H9 (cell line): ENCODE data around the gene ZNF680. TPM values are rescaled to one million over a fixed set of nuclear protein-coding genes. Genes with fewer than 3 reads are reported as not detected.

Experiments
- DNase-seq: peaks from one replicate; pipeline ENCODE4 v3.0.0-alpha.2; 2017
- H2AFZ ChIP-seq: one replicate; pipeline ENCODE4 v1.6.1; 2013; ENCODE audit warnings: mild to moderate bottlenecking, low read length, control low read depth, moderate library complexity
- H2AK5ac ChIP-seq: 2 replicates; pipeline ENCODE4 v1.6.1; 2013; ENCODE audit warnings: low read length, control low read depth, mixed read lengths; ENCODE audit not compliant: insufficient read length
- H2BK120ac ChIP-seq: one replicate; pipeline ENCODE4 v1.6.1; 2013; ENCODE audit warnings: low read depth, mild to moderate bottlenecking, low read length, control low read depth, inconsistent platforms; ENCODE audit not compliant: poor library complexity, severe bottlenecking
- H2BK12ac ChIP-seq: 2 replicates; pipeline ENCODE4 v1.6.1; 2013; ENCODE audit warnings: low read length, control low read depth, mixed read lengths, low read depth; ENCODE audit not compliant: insufficient read length
- H2BK15ac ChIP-seq: 2 replicates; pipeline ENCODE4 v1.6.1; 2013; ENCODE audit warnings: low read depth, low read length, control low read depth
- H2BK20ac ChIP-seq: one replicate; pipeline ENCODE4 v1.6.1; 2013; ENCODE audit warnings: low read depth, mild to moderate bottlenecking, low read length, control low read depth, inconsistent platforms; ENCODE audit not compliant: poor library complexity, severe bottlenecking
- H2BK5ac ChIP-seq: 2 replicates; pipeline ENCODE4 v1.6.1; 2013; ENCODE audit warnings: low read length, control low read depth, mixed read lengths; ENCODE audit not compliant: insufficient read length
- H3K14ac ChIP-seq: 2 replicates; pipeline ENCODE4 v1.6.1; 2013; ENCODE audit warnings: low read length, control low read depth; ENCODE audit not compliant: insufficient read depth
- H3K18ac ChIP-seq: 2 replicates; pipeline ENCODE4 v1.6.1; 2013; ENCODE audit warnings: low read depth, mild to moderate bottlenecking, mixed read lengths, low read length, control low read depth; ENCODE audit not compliant: insufficient read length
- H3K23ac ChIP-seq: 2 replicates; pipeline ENCODE4 v1.6.1; 2013; ENCODE audit warnings: low read length, control low read depth, mixed read lengths, low read depth; ENCODE audit not compliant: insufficient read length
- H3K23me2 ChIP-seq: 2 replicates; pipeline ENCODE4 v1.6.1; 2013; ENCODE audit warnings: low read depth, mild to moderate bottlenecking, mixed read lengths, low read length, control low read depth; ENCODE audit not compliant: insufficient read length, poor library complexity, severe bottlenecking
- H3K27ac ChIP-seq: 2 replicates; pipeline ENCODE4 v1.5.1; 2013; ENCODE audit warnings: low read length, control low read depth, mixed read lengths, low read depth; ENCODE audit not compliant: insufficient read length
- H3K27me3 ChIP-seq: 2 replicates; pipeline ENCODE4 v1.6.1; 2013; ENCODE audit warnings: low read length, control low read depth, inconsistent platforms; ENCODE audit not compliant: insufficient read depth
- H3K4ac ChIP-seq: 2 replicates; pipeline ENCODE4 v1.6.1; 2013; ENCODE audit warnings: low read depth, mild to moderate bottlenecking, control low read depth, inconsistent platforms, low read length, moderate library complexity
- H3K4me1 ChIP-seq: 2 replicates; pipeline ENCODE4 v1.6.1; 2013; ENCODE audit warnings: low read length, control low read depth, inconsistent platforms; ENCODE audit not compliant: insufficient read depth
- H3K4me2 ChIP-seq: 2 replicates; pipeline ENCODE4 v1.6.1; 2013; ENCODE audit warnings: low read length, control low read depth, mixed read lengths; ENCODE audit not compliant: insufficient read length, insufficient read depth
- H3K56ac ChIP-seq: 2 replicates; pipeline ENCODE4 v1.6.1; 2013; ENCODE audit warnings: low read depth, mild to moderate bottlenecking, mixed read lengths, low read length, control low read depth; ENCODE audit not compliant: insufficient read length
- H3K79me1 ChIP-seq: 2 replicates; pipeline ENCODE4 v1.6.1; 2013; ENCODE audit warnings: low read depth, mild to moderate bottlenecking, moderate library complexity, low read length, control low read depth, inconsistent platforms; ENCODE audit not compliant: insufficient read depth, poor library complexity, severe bottlenecking
- H3K79me2 ChIP-seq: 2 replicates; pipeline ENCODE4 v1.6.1; 2013; ENCODE audit warnings: low read length, control low read depth, inconsistent platforms; ENCODE audit not compliant: insufficient read depth
- H3K9ac ChIP-seq: 2 replicates; pipeline ENCODE4 v1.6.1; 2013; ENCODE audit warnings: low read length, control low read depth, mixed read lengths; ENCODE audit not compliant: insufficient read length; ENCODE audit errors: extremely low read depth
- H3K9me3 ChIP-seq: one replicate; pipeline ENCODE4 v1.6.1; 2013; ENCODE audit warnings: low read depth, low read length, inconsistent platforms; ENCODE audit not compliant: control insufficient read depth
- H3T11ph ChIP-seq: one replicate; pipeline ENCODE4 v1.6.1; 2013; ENCODE audit warnings: mild to moderate bottlenecking, low read length, control low read depth, inconsistent platforms
- H4K20me1 ChIP-seq: one replicate; pipeline ENCODE4 v1.6.1; 2013; ENCODE audit not compliant: control insufficient read depth, insufficient read length, insufficient read depth
- H4K5ac ChIP-seq: 2 replicates; pipeline ENCODE4 v1.6.1; 2013; ENCODE audit warnings: low read depth, mild to moderate bottlenecking, mixed read lengths, low read length, control low read depth; ENCODE audit not compliant: insufficient read length
- H4K8ac ChIP-seq: replicated peaks from 2 replicates; pipeline ENCODE4 v1.6.1; 2013; ENCODE audit warnings: low read length, control low read depth, mixed read lengths, low read depth; ENCODE audit not compliant: insufficient read length
- H4K91ac ChIP-seq: 2 replicates; pipeline ENCODE4 v1.6.1; 2013; ENCODE audit warnings: low read depth, mild to moderate bottlenecking, moderate library complexity, mixed read lengths, low read length, control low read depth; ENCODE audit not compliant: insufficient read length
- H3K27ac Mint-ChIP-seq, 3 experiments: 2 replicates in 2 of 3; 3 replicates in 1 of 3; pipeline ENCODE4 v1.8.0; 2020 to 2021; ENCODE audit warnings: mixed read lengths in 3 of 3, mild to moderate bottlenecking in 1 of 3, moderate library complexity in 1 of 3
- H3K27me3 Mint-ChIP-seq: 2 replicates; pipeline ENCODE4 v1.8.0; 2021; ENCODE audit warnings: low read depth, mild to moderate bottlenecking, moderate library complexity, mixed read lengths
- H3K36me3 Mint-ChIP-seq, 3 experiments: 2 replicates in 2 of 3; 3 replicates in 1 of 3; pipeline ENCODE4 v1.8.0; 2020 to 2021; ENCODE audit warnings: low read depth in 3 of 3, mixed read lengths in 3 of 3; ENCODE audit not compliant: insufficient read depth in 1 of 3
- H3K4me1 Mint-ChIP-seq, 2 experiments: 2 replicates each; pipeline ENCODE4 v1.8.0; 2020; ENCODE audit warnings: mixed read lengths in 2 of 2
- H3K4me3 Mint-ChIP-seq, 2 experiments: 2 replicates in 1 of 2; 3 replicates in 1 of 2; pipeline ENCODE4 v1.8.0; 2020 to 2021; ENCODE audit warnings: mild to moderate bottlenecking in 2 of 2, mixed read lengths in 2 of 2, moderate library complexity in 1 of 2
- H3K9me3 Mint-ChIP-seq, 2 experiments: 2 replicates in 1 of 2; 3 replicates in 1 of 2; pipeline ENCODE4 v1.8.0; 2020; ENCODE audit warnings: mild to moderate bottlenecking in 2 of 2, mixed read lengths in 2 of 2, moderate library complexity in 1 of 2
- CTCF ChIP-seq: fragments of 200-600 bp; sonication (generic); conservative IDR thresholded peaks from 3 replicates; pipeline ENCODE4 v1.8.0; 2021; ENCODE audit warnings: antibody characterized with exemption, mild to moderate bottlenecking
- WGBS: extraction: QIAGEN DNeasy Blood & Tissue Kit; methylation state at CpG from one replicate; pipeline ENCODE4 v1.1.7; 2013; ENCODE audit warnings: missing lambda C conversion rate, low lambda C conversion rate, mixed read lengths; ENCODE audit not compliant: insufficient read length; ENCODE audit errors: extremely low coverage; 5-methylcytosine and 5-hydroxymethylcytosine counted together
- total RNA-seq: library from RNA; stranded (reverse); gene quantifications from 2 replicates; pipeline ENCODE4 v1.2.1, GENCODE V29; 2021

ZNF680 gene
- total RNA-seq, 1 experiment from 2014 or later: 21.3 TPM

- H3K27ac ChIP-seq: no peak overlapping the region
- H3K4me2 ChIP-seq: no peak overlapping the region
- H2AFZ ChIP-seq: no peak overlapping the region
- no peak overlapping the region for H2AK5ac ChIP-seq
- no peak overlapping the region for H2BK12ac ChIP-seq
- no peak overlapping the region for H3K9ac ChIP-seq
- no peak overlapping the region for H2BK5ac ChIP-seq
- H3K56ac ChIP-seq: no peak overlapping the region
- no peak for DNase-seq
- no peaks in the 10 kb centered on the region for H4K20me1 ChIP-seq
- H3K23ac ChIP-seq: no peak overlapping the region
- H3K9me3 ChIP-seq: peaks cover 3% of the 10 kb centered on the region
- H3K18ac ChIP-seq: no peak overlapping the region
- Mint-ChIP-seq H3K4me1 (peaks cover 9 to 17% of the 10 kb centered on the region in 2 experiments), H3K27me3 (no peaks in the 10 kb centered on the region; the same call in 1 of the 2 replicates), H3K9me3 (peaks cover 58 to 70% of the 10 kb centered on the region in 2 experiments), H3K27ac (peak overlapping the region in 2 of 3 experiments; percentile 31 to 54; a peak in 4 of 7 replicates), H3K36me3 (peaks cover 54 to 63% (median 62%) of the 10 kb centered on the region in 3 experiments), H3K4me3 (no peak overlapping the region; a peak in 1 of 5 replicates)
- no peak overlapping the region for H3K4ac ChIP-seq
- no peak overlapping the region for H3T11ph ChIP-seq
- H2BK120ac ChIP-seq: no peak overlapping the region
- H4K91ac ChIP-seq: no peak overlapping the region
- H4K8ac ChIP-seq: no peak overlapping the region
- H3K4me1 ChIP-seq: no peaks in the 10 kb centered on the region
- H3K14ac ChIP-seq: no peak overlapping the region
- peaks cover 5% of the 10 kb centered on the region; the same call in 1 of the 2 replicates for H3K79me2 ChIP-seq
- no peaks in the 10 kb centered on the region for H3K79me1 ChIP-seq
- H2BK20ac ChIP-seq: no peak overlapping the region
- no peaks in the 10 kb centered on the region for H3K23me2 ChIP-seq
- no peak for TF ChIP-seq CTCF
- WGBS: no CpG with 5 or more reads among the region's 1 CpG
- H3K27me3 ChIP-seq: no peaks in the 10 kb centered on the region
- H4K5ac ChIP-seq: no peak overlapping the region
- no peak overlapping the region for H2BK15ac ChIP-seq
These were observed 4.6 kb downstream of the ZNF680 start for GRCh38 chr7:64558323-64558705.
